GM12892 (cell line): ENCODE measurements around the gene SLC66A2.

Experiments
- POLR2A ChIP-seq: IDR thresholded peaks from 2 replicates; pipeline ENCODE4 v1.6.1; 2011; ENCODE audit warnings: low read depth, low read length, control low read depth
- POLR2AphosphoS5 ChIP-seq: IDR thresholded peaks from 2 replicates; pipeline ENCODE4 v1.6.1; 2011; ENCODE audit warnings: low read depth, low read length, control low read depth

GRCh38 chr18:79884294-79884962, 67.0 kb downstream of the SLC66A2 start:
- TF ChIP-seq POLR2AphosphoS5 (no peak), POLR2A (no peak)
